ENCODE data around the gene CAPNS1.

The CAPNS1 gene

GRCh38 chr19:36139473-36140303, at the start of gene CAPNS1:
Gene CAPNS1 (plus strand): TSS chr19:36140066. CDS start chr19:36141012, 946 bp downstream.
- DNase-seq, result peak; percentile 95

GRCh38 chr19:36090910-36091695, 48.8 kb upstream of the CAPNS1 start:
- no peak for DNase-seq

GRCh38 chr19:36092566-36092965, 47.3 kb upstream of the CAPNS1 start:
- DNase-seq, result no peak

GRCh38 chr19:36093146-36093662, 46.7 kb upstream of the CAPNS1 start:
- DNase-seq, result no peak

- no peak for DNase-seq
Measured at GRCh38 chr19:36093687-36094086, 46.2 kb upstream of the CAPNS1 start.

GRCh38 chr19:36097036-36097435, 42.8 kb upstream of the CAPNS1 start:
- DNase-seq, result no peak

- no peak for DNase-seq
Measured at GRCh38 chr19:36099166-36099785, 40.6 kb upstream of the CAPNS1 start.

- no peak for DNase-seq
Measured at GRCh38 chr19:36100476-36100875, 39.4 kb upstream of the CAPNS1 start.

- no peak for DNase-seq
Measured at GRCh38 chr19:36101550-36102327, 38.1 kb upstream of the CAPNS1 start.

- DNase-seq, result no peak
Measured at GRCh38 chr19:36103040-36103626, 36.7 kb upstream of the CAPNS1 start.

- no peak for DNase-seq
Measured at GRCh38 chr19:36103842-36104552, 35.9 kb upstream of the CAPNS1 start.

GRCh38 chr19:36106441-36106840, 33.4 kb upstream of the CAPNS1 start:
- no peak for DNase-seq

- no peak for DNase-seq
Measured at GRCh38 chr19:36106991-36107390, 32.9 kb upstream of the CAPNS1 start.

GRCh38 chr19:36108684-36109083, 31.2 kb upstream of the CAPNS1 start:
- no peak for DNase-seq

- no peak for DNase-seq
Measured at GRCh38 chr19:36110487-36111199, 29.2 kb upstream of the CAPNS1 start, which contains the start of gene OVOL3. Gene OVOL3 (plus strand): TSS chr19:36111143. CDS start chr19:36111203, 60 bp downstream.

- no peak for DNase-seq
Measured at GRCh38 chr19:36111200-36111539, 28.7 kb upstream of the CAPNS1 start.

GRCh38 chr19:36112678-36113077, 27.2 kb upstream of the CAPNS1 start:
- DNase-seq, result no peak

GRCh38 chr19:36113425-36113824, 26.4 kb upstream of the CAPNS1 start:
- no peak for DNase-seq

- DNase-seq, result peak; percentile 46
Measured at GRCh38 chr19:36113894-36114720, 25.8 kb upstream of the CAPNS1 start.
